Stomach (tissue), 9 donors: ENCODE results near the gene MAMLD1. TPM values are rescaled to one million over a fixed set of nuclear protein-coding genes. Genes with fewer than 3 reads are reported as not detected.

Experiments used
- DNase-seq, 2 donors: peaks; one replicate each; pipeline versions ENCODE4 v3.0.0 to v3.0.0-alpha.2; 2013 to 2019
- H3K27ac ChIP-seq, 5 donors: fragments of 200-600 bp in 4 of 5; sonication (generic) in 4 of 5; one replicate each; pipeline ENCODE4 v1.5.1; 2013 to 2019; ENCODE audit warnings: mild to moderate bottlenecking in 1 of 5, moderate library complexity in 1 of 5
- H3K27me3 ChIP-seq, 3 donors: fragments of 200-600 bp; sonication (generic); one replicate each; pipeline ENCODE4 v1.5.1; 2017 to 2019; ENCODE audit warnings: mixed run types in 1 of 3
- H3K36me3 ChIP-seq, 4 donors: fragments of 200-600 bp; sonication (generic); 1 replicate in 3 of 4; 2 replicates in 1 of 4; pipeline ENCODE4 v1.5.1; 2016 to 2019
- H3K4me1 ChIP-seq, 4 donors: fragments of 200-600 bp; sonication (generic); one replicate each; pipeline ENCODE4 v1.5.1; 2016 to 2019
- H3K4me3 ChIP-seq, 4 donors: fragments of 200-600 bp; sonication (generic) in 3 of 4; one replicate each; pipeline ENCODE4 v1.5.1; 2016 to 2019; ENCODE audit warnings: mild to moderate bottlenecking in 1 of 4
- H3K9me3 ChIP-seq, 4 donors: fragments of 200-600 bp; sonication (generic); one replicate each; pipeline ENCODE4 v1.5.1; 2016 to 2019
- EP300 ChIP-seq: sonication (generic); formaldehyde crosslinking; IDR thresholded peaks from one replicate; pipeline ENCODE4 v1.6.1; 2017; ENCODE audit warnings: antibody characterized with exemption
- POLR2A ChIP-seq, 4 donors: fragments of 450-650 bp; IDR thresholded peaks; one replicate each; pipeline ENCODE4 v1.6.1; 2016; ENCODE audit warnings: antibody characterized with exemption in 4 of 4, control low read depth in 2 of 4, mild to moderate bottlenecking in 1 of 4, moderate library complexity in 1 of 4
- POLR2AphosphoS5 ChIP-seq, 3 donors: sonication (generic); formaldehyde crosslinking; IDR thresholded peaks; one replicate each; pipeline ENCODE4 v1.6.1; 2016; ENCODE audit warnings: antibody characterized with exemption in 3 of 3
- WGBS, 5 donors: extraction: QIAGEN DNeasy Blood & Tissue Kit in 3 of 5; methylation state at CpG; one replicate each; pipeline versions ENCODE4 v1.1.5 to v1.1.7; 2013 to 2018; 5-methylcytosine and 5-hydroxymethylcytosine counted together
- intact Hi-C: fragments of 100-400 bp; cut with DNase I; formaldehyde crosslinking; loops from one replicate; pipeline ENCODE4 v1.15.1; 2023; ENCODE audit warnings: low total_unique reads
- polyA plus RNA-seq, 3 donors: library from polyadenylated mRNA; stranded (reverse); fragments of 200-250 nt; gene quantifications; one replicate each; pipeline ENCODE4 v1.2.3, GENCODE V29; 2013
- total RNA-seq, 5 donors: library from RNA; depleted of rRNA; stranded (reverse); fragments of >200 nt; gene quantifications; one replicate each; pipeline versions ENCODE4 v1.1.0 to v1.2.3, GENCODE V29; 2014 to 2016
- TF ChIP-seq, protein P1 (sequence below), 7 experiments: fragments of 450-650 bp in 4 of 7; fragments of 200-600 bp in 3 of 7; sonication (generic) in 3 of 7; IDR thresholded peaks; one replicate each; pipeline ENCODE4 v1.5.1; 2016 to 2019; ENCODE audit warnings: antibody characterized with exemption in 7 of 7, control low read depth in 2 of 7, mild to moderate bottlenecking in 1 of 7
- donor health status: healthy with polysubstance abuse.
- donor health status: Bipolar disorder and iron deficiency.
- donor health status: healthy.

The MAMLD1 gene
- total and polyA plus RNA-seq, 8 donors: 0.73 to 6.4 (median 1.7) TPM; not detected in 1

DNA sequence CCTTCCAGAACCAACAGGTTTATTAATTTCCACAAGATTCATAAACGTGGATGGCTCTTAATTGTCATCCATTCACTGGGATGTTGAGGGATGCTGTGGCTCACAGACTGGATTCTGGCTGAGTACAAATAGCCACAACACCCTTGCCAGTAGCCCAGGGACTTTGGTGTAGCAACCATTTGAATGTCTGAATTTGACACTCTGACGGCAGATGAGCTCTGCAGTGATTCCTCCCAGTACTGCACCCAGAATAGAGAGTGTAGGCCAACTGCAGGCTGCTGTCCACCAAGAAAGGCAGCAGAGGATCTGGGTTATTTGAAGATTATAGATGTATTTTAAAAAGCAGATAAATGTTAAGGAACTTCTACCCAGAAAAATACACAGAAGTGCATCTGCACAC is 15.6 kb upstream of the MAMLD1 start:
- TF ChIP-seq POLR2A (IDR thresholded peaks at IDR 0.05) (no peak), POLR2AphosphoS5 (IDR thresholded peaks at IDR 0.05) (no peak), EP300 (no peak)
- TF ChIP-seq, protein P1, sequence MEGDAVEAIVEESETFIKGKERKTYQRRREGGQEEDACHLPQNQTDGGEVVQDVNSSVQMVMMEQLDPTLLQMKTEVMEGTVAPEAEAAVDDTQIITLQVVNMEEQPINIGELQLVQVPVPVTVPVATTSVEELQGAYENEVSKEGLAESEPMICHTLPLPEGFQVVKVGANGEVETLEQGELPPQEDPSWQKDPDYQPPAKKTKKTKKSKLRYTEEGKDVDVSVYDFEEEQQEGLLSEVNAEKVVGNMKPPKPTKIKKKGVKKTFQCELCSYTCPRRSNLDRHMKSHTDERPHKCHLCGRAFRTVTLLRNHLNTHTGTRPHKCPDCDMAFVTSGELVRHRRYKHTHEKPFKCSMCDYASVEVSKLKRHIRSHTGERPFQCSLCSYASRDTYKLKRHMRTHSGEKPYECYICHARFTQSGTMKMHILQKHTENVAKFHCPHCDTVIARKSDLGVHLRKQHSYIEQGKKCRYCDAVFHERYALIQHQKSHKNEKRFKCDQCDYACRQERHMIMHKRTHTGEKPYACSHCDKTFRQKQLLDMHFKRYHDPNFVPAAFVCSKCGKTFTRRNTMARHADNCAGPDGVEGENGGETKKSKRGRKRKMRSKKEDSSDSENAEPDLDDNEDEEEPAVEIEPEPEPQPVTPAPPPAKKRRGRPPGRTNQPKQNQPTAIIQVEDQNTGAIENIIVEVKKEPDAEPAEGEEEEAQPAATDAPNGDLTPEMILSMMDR (IDR thresholded peaks at IDR 0.05): no peak
- DNase-seq: no peak
- 64 to 93% (median 81%) methylated on average over 2 of the region's 2 CpGs for WGBS, 5 donors
- intact Hi-C loops: no loop called here
- no peaks in the 10 kb centered on the region for H3K4me1 ChIP-seq
- no peak overlapping the region for H3K27ac ChIP-seq
- H3K9me3 ChIP-seq: no peaks in the 10 kb centered on the region
- no peak overlapping the region for H3K4me3 ChIP-seq
- H3K36me3 ChIP-seq: no peaks in the 10 kb centered on the region
- H3K27me3 ChIP-seq: no peaks in the 10 kb centered on the region

DNA sequence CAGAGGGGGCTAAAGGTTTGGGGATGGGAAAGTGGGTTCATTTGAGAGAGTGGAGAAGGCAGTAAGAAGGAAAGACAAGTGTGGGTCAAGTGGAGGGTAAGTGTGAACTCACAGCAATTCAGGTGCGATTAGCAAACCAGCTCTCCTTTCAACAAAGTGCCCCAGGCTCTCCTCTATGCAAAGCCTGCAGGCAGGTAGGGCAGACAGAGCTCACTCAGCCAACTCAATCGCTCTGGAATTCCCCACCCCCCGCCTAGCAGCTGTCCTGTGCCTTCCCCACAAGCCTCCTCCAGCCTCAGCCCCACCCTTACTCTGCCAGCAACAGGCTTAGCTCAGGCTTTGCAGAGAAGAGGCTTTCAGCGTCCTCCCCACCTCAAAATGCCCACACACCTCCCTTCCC is 14.8 kb upstream of the MAMLD1 start:
- Histone ChIP-seq H3K9me3 (no peaks in the 10 kb centered on the region), H3K27ac (no peak overlapping the region), H3K27me3 (no peaks in the 10 kb centered on the region), H3K4me3 (no peak overlapping the region), H3K36me3 (no peaks in the 10 kb centered on the region), H3K4me1 (no peaks in the 10 kb centered on the region)
- intact Hi-C loops: no loop called here
- TF ChIP-seq, protein P1 (IDR thresholded peaks at IDR 0.05): no peak
- TF ChIP-seq POLR2AphosphoS5 (IDR thresholded peaks at IDR 0.05) (no peak), POLR2A (IDR thresholded peaks at IDR 0.05) (no peak), EP300 (no peak)
- no peak for DNase-seq
- WGBS, 5 donors: 18 to 39% (median 30%) methylated on average over 2 to 4 of the region's 4 CpGs

DNA sequence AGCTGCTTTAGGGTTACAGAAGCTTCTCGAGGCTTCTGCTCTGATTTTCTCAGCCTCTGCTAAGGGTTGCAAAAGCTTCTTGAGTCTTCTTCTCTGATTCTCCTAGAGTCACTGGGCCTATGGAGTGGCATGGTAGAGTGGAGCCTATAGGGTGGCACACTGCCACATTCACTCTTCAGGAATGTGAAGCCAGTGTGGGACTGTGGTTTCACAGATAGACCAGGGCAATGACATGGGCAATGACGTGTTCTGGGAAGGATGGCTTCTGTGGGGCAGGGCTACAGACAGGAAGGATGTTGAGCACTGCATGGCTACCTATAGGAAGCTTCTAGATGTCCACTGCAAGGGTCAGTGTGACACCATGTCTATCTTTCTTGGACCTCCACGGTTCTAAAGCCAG is 11.0 kb upstream of the MAMLD1 start:
- Histone ChIP-seq H3K27me3 (no peaks in the 10 kb centered on the region), H3K9me3 (no peaks in the 10 kb centered on the region), H3K36me3 (no peaks in the 10 kb centered on the region), H3K4me1 (no peaks in the 10 kb centered on the region), H3K27ac (no peak overlapping the region), H3K4me3 (no peak overlapping the region)
- no peak for DNase-seq
- TF ChIP-seq, protein P1 (IDR thresholded peaks at IDR 0.05): no peak
- no peak for TF ChIP-seq POLR2A (IDR thresholded peaks at IDR 0.05)
- no peak for TF ChIP-seq POLR2AphosphoS5 (IDR thresholded peaks at IDR 0.05)
- no peak for TF ChIP-seq EP300
- 42 to 82% (median 74%) methylated on average over 2 to 3 of the region's 3 CpGs for WGBS, 5 donors
- intact Hi-C loops: no loop called here

- TF ChIP-seq POLR2A (IDR thresholded peaks at IDR 0.05): no peak
- TF ChIP-seq, protein P1 (IDR thresholded peaks at IDR 0.05): no peak
- TF ChIP-seq POLR2AphosphoS5 (IDR thresholded peaks at IDR 0.05): no peak
- TF ChIP-seq EP300: no peak
- Histone ChIP-seq H3K4me1 (no peaks in the 10 kb centered on the region), H3K9me3 (no peaks in the 10 kb centered on the region), H3K36me3 (no peaks in the 10 kb centered on the region), H3K27me3 (no peaks in the 10 kb centered on the region), H3K27ac (no peak overlapping the region), H3K4me3 (no peak overlapping the region)
- DNase-seq: peak in 1 of 2 donors; percentile 44
- intact Hi-C loops: no loop called here
- 44 to 62% (median 55%) methylated on average over 1 to 4 of the region's 4 CpGs for WGBS, 5 donors
These were observed 10.5 kb upstream of the MAMLD1 start for GRCh38 chrX:150352581-150352980.
